HG02610 (cell line): ENCODE results near the gene PRMT7.
A peak's percentile ranks its signal among the peaks of the same experiment; 100 is the strongest.
"Not testable (repeated sequence)": the region's sequence is repeated elsewhere in the genome, so short reads cannot be mapped to it uniquely, and the experiment has no call there.

ENCODE experiments used
- ATAC-seq: cut with Tn5 transposase; IDR thresholded peaks from one replicate; pipeline ENCODE4 v1.9.1; 2021; ENCODE audit warnings: mild to moderate bottlenecking, moderate library complexity; ENCODE audit not compliant: unreplicated experiment

The PRMT7 gene

GRCh38 chr16:68283801-68284598 lies 26.8 kb upstream of the PRMT7 start:
- no peak for ATAC-seq

- peak; percentile 53 for ATAC-seq
These were observed 26.0 kb upstream of the PRMT7 start for GRCh38 chr16:68284847-68285246.

- ATAC-seq = no peak
These were observed 25.1 kb upstream of the PRMT7 start for GRCh38 chr16:68285683-68286082.

- no peak for ATAC-seq
These were observed 24.4 kb upstream of the PRMT7 start for GRCh38 chr16:68286153-68287074.

GRCh38 chr16:68287276-68288251 lies 23.3 kb upstream of the PRMT7 start:
- ATAC-seq = no peak

- ATAC-seq = no peak
These were observed 22.6 kb upstream of the PRMT7 start for GRCh38 chr16:68288252-68288650.

GRCh38 chr16:68288796-68289195 lies 22.0 kb upstream of the PRMT7 start:
- not testable (repeated sequence) for ATAC-seq

- ATAC-seq = no peak
These were observed 21.6 kb upstream of the PRMT7 start for GRCh38 chr16:68289202-68289601.

- ATAC-seq = peak; percentile 81
These were observed 21.0 kb upstream of the PRMT7 start for GRCh38 chr16:68289621-68290329.

GRCh38 chr16:68290450-68290849 lies 20.4 kb upstream of the PRMT7 start:
- no peak for ATAC-seq

- no peak for ATAC-seq
These were observed 19.6 kb upstream of the PRMT7 start for GRCh38 chr16:68291227-68291626.

- no peak for ATAC-seq
These were observed 18.4 kb upstream of the PRMT7 start for GRCh38 chr16:68292425-68292824.

GRCh38 chr16:68296291-68296690 lies 14.5 kb upstream of the PRMT7 start:
- ATAC-seq = no peak

- no peak for ATAC-seq
These were observed 14.1 kb upstream of the PRMT7 start for GRCh38 chr16:68296693-68297092.

GRCh38 chr16:68297908-68298307 lies 12.9 kb upstream of the PRMT7 start:
- ATAC-seq = no peak

GRCh38 chr16:68298312-68298711 lies 12.5 kb upstream of the PRMT7 start:
- no peak for ATAC-seq

GRCh38 chr16:68298907-68299561 lies 11.8 kb upstream of the PRMT7 start:
- ATAC-seq = no peak

GRCh38 chr16:68299571-68300453 lies 11.0 kb upstream of the PRMT7 start:
- ATAC-seq = no peak
